Body of pancreas (tissue), 4 donors: ENCODE results near the gene PRSS23. TPM values are rescaled to one million over a fixed set of nuclear protein-coding genes. Genes with fewer than 3 reads are reported as not detected.

ENCODE experiments used
- ATAC-seq: fragments of 150-250 bp; one replicate; pipeline ENCODE4 v1.9.1; 2016
- DNase-seq, 4 donors: peaks; one replicate each; pipeline ENCODE4 v3.0.0-alpha.2; 2019
- H3K27ac ChIP-seq, 4 donors: fragments of 200-600 bp; sonication (generic); 1 replicate in 3 of 4; 2 replicates in 1 of 4; pipeline versions ENCODE4 v1.5.1 to v1.6.1; 2016 to 2019; ENCODE audit warnings: mild to moderate bottlenecking in 1 of 4, mixed read lengths in 1 of 4, moderate library complexity in 1 of 4
- H3K27me3 ChIP-seq, 2 donors: fragments of 200-600 bp; sonication (generic); one replicate each; pipeline ENCODE4 v1.6.0; 2016; ENCODE audit warnings: mild to moderate bottlenecking in 1 of 2
- H3K36me3 ChIP-seq, 2 donors: fragments of 200-600 bp; sonication (generic); replicated peaks in 1 of 2; 2 replicates each; pipeline ENCODE4 v1.5.1; 2016; ENCODE audit warnings: low read depth in 2 of 2; ENCODE audit not compliant: insufficient read depth in 1 of 2
- H3K4me1 ChIP-seq: fragments of 200-600 bp; sonication (generic); one replicate; pipeline ENCODE4 v1.6.0; 2016
- H3K4me3 ChIP-seq, 2 donors: fragments of 200-600 bp; sonication (generic); 1 replicate in 1 of 2; 2 replicates in 1 of 2; pipeline ENCODE4 v1.5.1; 2016 to 2019
- H3K9me3 ChIP-seq, 3 donors: fragments of 200-600 bp; sonication (generic); 1 replicate in 2 of 3; 2 replicates in 1 of 3; pipeline ENCODE4 v1.5.1; 2016
- CTCF ChIP-seq, 7 experiments: fragments of 450-650 bp in 4 of 7; fragments of 200-600 bp in 3 of 7; sonication (generic) in 3 of 7; IDR thresholded peaks; one replicate each; pipeline ENCODE4 v1.5.1; 2016 to 2019; ENCODE audit warnings: antibody characterized with exemption in 7 of 7
- POLR2A ChIP-seq, 3 donors: fragments of 450-650 bp; IDR thresholded peaks; one replicate each; pipeline ENCODE4 v1.6.1; 2016; ENCODE audit warnings: antibody characterized with exemption in 3 of 3, mild to moderate bottlenecking in 2 of 3
- WGBS, 2 donors: methylation state at CpG; one replicate each; pipeline ENCODE4 v1.1.5; 2017; 5-methylcytosine and 5-hydroxymethylcytosine counted together
- intact Hi-C: fragments of 100-400 bp; cut with DNase I; formaldehyde crosslinking; loops from one replicate; pipeline ENCODE4 v1.15.1; 2023
- total RNA-seq, 2 donors: library from RNA; depleted of rRNA; stranded (reverse); fragments of >200 nt; gene quantifications; one replicate each; pipeline ENCODE4 v1.1.0, GENCODE V29; 2016

Gene PRSS23
- total RNA-seq, 2 donors from 2014 or later: 4.0 to 20.0 TPM

GRCh38 chr11:86793307-86793706, 7.0 kb upstream of the PRSS23 start:
- TF ChIP-seq POLR2A (IDR thresholded peaks at IDR 0.05): no peak
- no peak for TF ChIP-seq CTCF (IDR thresholded peaks at IDR 0.05)
- intact Hi-C loops: no loop called here

GRCh38 chr11:86795511-86795910, 4.8 kb upstream of the PRSS23 start:
- Histone ChIP-seq H3K9me3 (no peaks in the 10 kb centered on the region), H3K36me3 (no peaks in the 10 kb centered on the region), H3K4me3 (no peak overlapping the region), H3K27me3 (no peaks in the 10 kb centered on the region), H3K27ac (no peak overlapping the region), H3K4me1 (peaks cover 12% of the 10 kb centered on the region)
- DNase-seq: no peak
- 59% methylated on average over 2 of the region's 2 CpGs for WGBS, 2 donors
- ATAC-seq: no peak
- TF ChIP-seq CTCF (IDR thresholded peaks at IDR 0.05): no peak
- TF ChIP-seq POLR2A (IDR thresholded peaks at IDR 0.05): no peak
- intact Hi-C loops: no loop called here

More at GRCh38 chr11:86793307-86793706, 7.0 kb upstream of the PRSS23 start:
- H3K27me3 ChIP-seq: no peaks in the 10 kb centered on the region
- no peak for ATAC-seq
- 90 to 100% methylated on average over 1 of the region's 1 CpG for WGBS, 2 donors
- no peak for DNase-seq
- no peaks in the 10 kb centered on the region for H3K9me3 ChIP-seq
- no peak overlapping the region for H3K4me3 ChIP-seq
- no peak overlapping the region for H3K27ac ChIP-seq
- H3K36me3 ChIP-seq: no peaks in the 10 kb centered on the region
- peaks cover 7% of the 10 kb centered on the region for H3K4me1 ChIP-seq

GRCh38 chr11:86795949-86796348, 4.4 kb upstream of the PRSS23 start:
- ATAC-seq: no peak
- no peaks in the 10 kb centered on the region for H3K9me3 ChIP-seq

GRCh38 chr11:86797133-86797532, 3.2 kb upstream of the PRSS23 start:
- Histone ChIP-seq H3K4me1 (peaks cover 21% of the 10 kb centered on the region), H3K4me3 (no peak overlapping the region), H3K36me3 (no peaks in the 10 kb centered on the region), H3K27me3 (no peaks in the 10 kb centered on the region), H3K9me3 (no peaks in the 10 kb centered on the region), H3K27ac (no peak overlapping the region)
- DNase-seq (no peak), ATAC-seq (no peak)
- TF ChIP-seq CTCF (IDR thresholded peaks at IDR 0.05): no peak
- TF ChIP-seq POLR2A (IDR thresholded peaks at IDR 0.05): no peak
- intact Hi-C loops: no loop called here
- WGBS, 2 donors: 56 to 59% methylated on average over 9 of the region's 9 CpGs

More at GRCh38 chr11:86795949-86796348, 4.4 kb upstream of the PRSS23 start:
- no peak for DNase-seq
- peaks cover 14% of the 10 kb centered on the region for H3K4me1 ChIP-seq
- no peak overlapping the region for H3K4me3 ChIP-seq
- H3K36me3 ChIP-seq: no peaks in the 10 kb centered on the region
- intact Hi-C loops: no loop called here
- 69 to 73% methylated on average over 3 of the region's 3 CpGs for WGBS, 2 donors
- no peaks in the 10 kb centered on the region for H3K27me3 ChIP-seq
- no peak overlapping the region for H3K27ac ChIP-seq
- TF ChIP-seq POLR2A (IDR thresholded peaks at IDR 0.05) (no peak), CTCF (IDR thresholded peaks at IDR 0.05) (no peak)

- Histone ChIP-seq H3K4me1 (peaks cover 29% of the 10 kb centered on the region), H3K4me3 (no peak overlapping the region), H3K36me3 (no peaks in the 10 kb centered on the region), H3K9me3 (no peaks in the 10 kb centered on the region), H3K27me3 (no peaks in the 10 kb centered on the region), H3K27ac (no peak overlapping the region)
- no peak for DNase-seq
- TF ChIP-seq POLR2A (IDR thresholded peaks at IDR 0.05): no peak
- no peak for TF ChIP-seq CTCF (IDR thresholded peaks at IDR 0.05)
- intact Hi-C loops: no loop called here
- 92 to 93% methylated on average over 5 of the region's 5 CpGs for WGBS, 2 donors
- no peak for ATAC-seq
These were observed 1.4 kb upstream of the PRSS23 start for GRCh38 chr11:86798988-86799387.
